ENCODE measurements around the gene DAP3.
A peak's percentile ranks its signal among the peaks of the same experiment; 100 is the strongest.
"Not testable (repeated sequence)": the region's sequence is repeated elsewhere in the genome, so short reads cannot be mapped to it uniquely, and the experiment has no call there.

DAP3 gene

DNA sequence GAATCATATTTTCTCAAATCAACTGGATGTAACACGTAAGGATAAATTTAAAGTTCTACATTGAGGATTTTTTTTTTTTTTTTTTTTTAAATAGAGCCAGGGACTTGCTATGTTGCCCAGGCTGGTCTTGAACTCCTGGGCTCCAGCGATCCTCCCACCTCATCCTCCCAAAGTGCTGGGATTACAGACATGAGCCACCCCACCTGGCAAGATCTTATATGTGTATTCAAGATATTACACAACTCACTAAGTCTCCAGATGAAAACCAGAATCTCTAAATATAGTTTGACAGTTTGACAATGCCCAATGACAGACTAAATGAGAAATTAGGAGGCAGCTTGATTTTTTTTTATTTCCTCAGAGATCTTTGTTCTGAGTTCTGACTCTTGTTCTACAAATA lies 7.1 kb upstream of the DAP3 start:
- DNase-seq (ENCODE audit: low read depth in 4 of 4, low spot score in 1 of 4) = no peak

DNA sequence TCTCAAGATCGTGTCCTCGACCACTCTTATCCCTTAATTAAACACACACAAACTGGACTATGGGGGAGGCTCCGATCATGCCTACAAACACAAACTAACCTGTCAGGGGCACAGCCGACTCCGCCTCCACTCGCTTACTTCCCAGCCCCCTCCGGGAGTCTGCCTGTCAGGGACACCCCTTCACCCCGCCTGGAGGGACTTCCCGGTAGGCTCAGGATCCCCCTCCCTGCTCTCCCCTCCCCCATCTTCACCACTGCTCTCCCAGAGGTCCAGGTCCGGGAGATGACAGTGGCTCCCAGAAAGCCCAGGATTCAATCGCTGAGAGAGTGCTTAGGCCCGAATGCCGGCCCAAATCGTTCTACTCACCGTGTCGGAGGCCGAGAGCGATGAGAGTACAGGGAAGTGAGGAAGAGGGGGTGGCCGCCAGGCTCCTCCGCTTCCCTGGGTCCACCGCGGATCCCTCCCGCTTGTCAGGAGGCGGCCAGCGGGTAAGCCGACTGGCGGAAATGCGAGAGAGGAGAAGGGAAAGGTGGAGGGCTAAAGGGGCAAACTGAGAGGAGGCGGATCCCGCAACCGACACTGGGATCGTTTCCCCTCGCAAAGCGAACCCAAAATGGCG lies 1.1 kb upstream of the DAP3 start:
- DNase-seq (ENCODE audit: low read depth in 4 of 4, low spot score in 1 of 4) = peak in 1 of 4 experiments; percentile 9

GRCh38 chr1:155688324-155689080 lies 389 bp upstream of the DAP3 start, which contains the start of gene YY1AP1:
YY1AP1 (minus strand) TSS chr1:155688774; CDS start chr1:155680436, 8,338 bp downstream.
- peak; percentile 74 to 87 (median 82) for DNase-seq (ENCODE audit: low read depth in 4 of 4, low spot score in 1 of 4)

DNA sequence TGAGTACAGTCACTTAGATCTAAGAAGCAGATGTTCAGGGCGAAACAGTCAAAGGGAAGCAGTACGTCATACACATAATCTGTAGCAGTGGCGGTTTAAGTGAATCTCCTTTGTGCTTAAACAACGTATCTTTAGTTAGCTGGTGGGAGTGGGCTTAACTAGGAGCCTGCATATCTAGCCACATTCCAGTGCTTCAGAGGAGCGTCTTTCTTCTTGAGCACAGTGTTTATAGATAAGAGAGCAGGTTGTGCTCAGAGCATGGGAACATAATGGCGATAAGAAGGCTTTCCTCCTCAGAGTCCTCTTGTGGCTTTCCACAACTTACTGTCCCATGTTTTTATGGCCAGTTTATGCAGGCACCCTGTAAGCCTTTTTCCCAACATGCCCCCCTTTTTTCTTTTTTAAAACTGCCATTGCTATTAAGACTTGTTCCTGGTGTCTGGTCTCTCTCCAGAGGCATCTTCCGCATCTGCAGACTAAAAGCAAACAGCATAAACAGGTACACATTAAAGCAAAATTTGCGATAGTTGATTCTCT lies 3.2 kb downstream of the DAP3 start:
- no peak for DNase-seq (ENCODE audit: low read depth in 4 of 4, low spot score in 1 of 4)

- DNase-seq (ENCODE audit: low read depth in 4 of 4, low spot score in 1 of 4) = no peak
Measured at GRCh38 chr1:155694167-155694566, 5.3 kb downstream of the DAP3 start.

- DNase-seq (ENCODE audit: low read depth in 4 of 4, low spot score in 1 of 4) = no peak
Measured at GRCh38 chr1:155695072-155695471, 6.2 kb downstream of the DAP3 start.

GRCh38 chr1:155695608-155696007 lies 6.7 kb downstream of the DAP3 start:
- DNase-seq (ENCODE audit: low read depth in 4 of 4, low spot score in 1 of 4) = no peak

DNA sequence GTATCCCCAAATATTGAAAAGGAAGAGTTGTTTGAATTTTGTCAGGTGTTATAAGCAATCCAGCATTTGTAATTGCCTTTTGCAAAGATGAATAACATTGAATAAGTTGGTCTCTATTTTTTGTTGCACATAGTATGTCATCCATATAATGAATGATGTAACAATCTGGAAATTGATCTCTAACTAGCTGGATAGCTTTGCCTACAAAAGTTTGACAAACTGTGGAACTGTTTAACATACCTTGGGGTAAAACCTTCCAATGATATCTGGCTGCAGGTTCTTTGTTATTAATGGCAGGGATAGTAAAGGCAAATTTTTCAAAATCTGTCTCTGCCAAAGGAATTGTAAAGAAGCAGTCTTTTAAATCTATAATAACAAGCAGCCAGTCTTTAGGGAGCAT lies 7.6 kb downstream of the DAP3 start:
- no peak for DNase-seq (ENCODE audit: low read depth in 4 of 4, low spot score in 1 of 4)

DNA sequence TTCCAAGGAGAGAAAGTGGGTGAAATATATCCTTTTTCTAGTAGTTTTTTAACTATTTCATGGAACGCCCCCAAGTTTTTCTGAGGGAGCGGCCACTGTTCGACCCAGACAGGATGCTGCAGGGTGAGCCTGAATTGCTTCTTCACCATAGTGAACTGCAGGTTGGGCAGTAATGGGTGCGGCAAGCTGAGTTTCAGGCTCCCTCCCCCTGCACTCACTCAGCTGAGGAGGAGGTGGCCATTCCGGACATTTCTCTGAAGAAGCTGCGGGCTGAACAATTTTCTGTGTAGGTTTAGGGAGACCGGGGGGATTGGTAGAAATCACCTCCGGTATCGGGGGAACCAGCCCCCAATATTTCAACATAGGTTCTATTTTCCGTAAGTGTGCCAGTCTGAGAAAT lies 8.2 kb downstream of the DAP3 start:
- DNase-seq (ENCODE audit: low read depth in 4 of 4, low spot score in 1 of 4) = no peak

- not testable (repeated sequence) for DNase-seq (ENCODE audit: low read depth in 4 of 4, low spot score in 1 of 4)
Measured at GRCh38 chr1:155697616-155698015, 8.7 kb downstream of the DAP3 start.

- no peak for DNase-seq (ENCODE audit: low read depth in 4 of 4, low spot score in 1 of 4)
Measured at GRCh38 chr1:155698382-155699038, 9.6 kb downstream of the DAP3 start.

DNA sequence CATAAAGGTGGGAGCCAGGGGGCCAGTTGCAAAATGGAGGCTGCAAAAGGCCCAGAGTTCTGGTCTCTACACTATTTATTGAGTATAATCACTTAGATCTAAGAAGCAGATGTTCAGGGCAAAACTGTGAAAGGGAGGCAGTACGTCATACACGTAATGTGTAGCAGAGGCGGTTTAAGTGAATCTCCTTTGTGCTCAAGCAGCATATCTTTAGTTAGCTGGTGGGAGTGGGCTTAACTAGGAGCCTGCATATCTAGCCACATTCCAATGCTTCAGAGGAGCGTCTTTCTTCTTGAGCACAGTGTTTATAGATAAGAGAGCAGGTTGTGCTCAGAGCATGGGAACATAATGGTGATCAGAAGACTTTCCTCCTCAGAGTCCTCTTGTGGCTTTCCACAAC lies 10.2 kb downstream of the DAP3 start:
- not testable (repeated sequence) for DNase-seq (ENCODE audit: low read depth in 4 of 4, low spot score in 1 of 4)

- not testable (repeated sequence) for DNase-seq (ENCODE audit: low read depth in 4 of 4, low spot score in 1 of 4)
Measured at GRCh38 chr1:155701675-155702074, 12.8 kb downstream of the DAP3 start.

- no peak for DNase-seq (ENCODE audit: low read depth in 4 of 4, low spot score in 1 of 4)
Measured at GRCh38 chr1:155703216-155703615, 14.3 kb downstream of the DAP3 start.

- DNase-seq (ENCODE audit: low read depth in 4 of 4, low spot score in 1 of 4) = not testable (repeated sequence)
Measured at GRCh38 chr1:155704414-155704813, 15.5 kb downstream of the DAP3 start.

GRCh38 chr1:155706139-155706538 lies 17.2 kb downstream of the DAP3 start:
- no peak for DNase-seq (ENCODE audit: low read depth in 4 of 4, low spot score in 1 of 4)

GRCh38 chr1:155709391-155709790 lies 20.5 kb downstream of the DAP3 start:
- DNase-seq (ENCODE audit: low read depth in 4 of 4, low spot score in 1 of 4) = no peak

GRCh38 chr1:155711457-155711856 lies 22.6 kb downstream of the DAP3 start:
- not testable (repeated sequence) for DNase-seq (ENCODE audit: low read depth in 4 of 4, low spot score in 1 of 4)

DNA sequence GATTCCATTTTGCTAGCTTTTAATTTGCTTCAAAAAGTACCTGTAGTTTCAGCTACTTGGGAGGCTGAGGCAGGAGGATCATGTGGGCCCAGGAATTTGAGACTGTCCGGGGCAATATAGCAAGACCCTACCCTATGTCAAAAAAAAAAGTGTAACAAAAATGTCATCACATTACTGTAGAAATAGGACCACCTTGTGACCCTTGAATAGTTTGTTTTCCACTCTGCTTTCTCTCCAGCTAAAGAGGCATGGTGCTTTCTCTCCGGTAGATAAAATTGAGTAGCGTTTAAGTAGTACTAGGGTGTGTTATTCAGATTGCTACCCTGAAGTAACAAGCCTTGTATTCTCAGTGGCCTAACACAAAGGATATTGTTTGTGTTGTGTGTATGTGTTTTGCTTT lies 23.7 kb downstream of the DAP3 start:
- not testable (repeated sequence) for DNase-seq (ENCODE audit: low read depth in 4 of 4, low spot score in 1 of 4)

DNA sequence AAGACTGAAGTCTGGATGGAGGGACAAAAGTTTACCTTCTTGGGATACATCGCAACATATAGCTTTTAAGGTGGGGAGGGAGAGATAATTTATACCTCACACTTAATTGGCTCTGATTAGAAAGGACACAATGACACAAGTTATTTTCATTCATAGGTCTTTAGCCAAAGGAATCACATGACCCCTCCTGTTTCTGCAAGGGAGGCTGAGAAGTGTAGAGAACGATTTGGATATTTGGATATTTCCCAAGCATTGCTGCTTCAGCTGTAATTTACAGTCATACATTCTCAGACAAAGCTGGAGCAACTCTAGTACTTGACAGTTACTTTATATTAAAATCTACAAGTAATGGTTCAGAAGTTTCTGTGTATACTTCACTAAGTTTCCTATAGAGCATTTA lies 24.2 kb downstream of the DAP3 start:
- no peak for DNase-seq (ENCODE audit: low read depth in 4 of 4, low spot score in 1 of 4)

DNA sequence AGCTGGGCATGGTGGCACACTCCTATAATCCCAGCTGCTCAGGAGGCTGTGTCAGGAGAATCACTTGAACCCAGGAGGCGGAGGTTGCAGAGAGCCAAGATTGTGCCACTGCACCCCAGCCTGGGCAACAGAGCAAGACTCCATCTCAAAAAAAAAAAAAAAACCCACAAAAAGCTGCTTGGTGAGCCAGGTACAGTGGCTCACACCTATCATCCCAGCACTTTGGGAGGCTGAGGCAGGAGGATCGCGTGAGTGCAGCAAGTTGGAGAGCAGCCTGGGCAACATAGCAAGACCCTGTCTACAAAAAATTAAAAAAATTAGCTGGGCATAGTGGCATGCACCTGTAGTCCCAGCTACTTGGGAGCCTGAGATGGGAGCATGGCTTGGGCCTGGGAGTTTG lies 26.2 kb downstream of the DAP3 start:
- not testable (repeated sequence) for DNase-seq (ENCODE audit: low read depth in 4 of 4, low spot score in 1 of 4)

DNA sequence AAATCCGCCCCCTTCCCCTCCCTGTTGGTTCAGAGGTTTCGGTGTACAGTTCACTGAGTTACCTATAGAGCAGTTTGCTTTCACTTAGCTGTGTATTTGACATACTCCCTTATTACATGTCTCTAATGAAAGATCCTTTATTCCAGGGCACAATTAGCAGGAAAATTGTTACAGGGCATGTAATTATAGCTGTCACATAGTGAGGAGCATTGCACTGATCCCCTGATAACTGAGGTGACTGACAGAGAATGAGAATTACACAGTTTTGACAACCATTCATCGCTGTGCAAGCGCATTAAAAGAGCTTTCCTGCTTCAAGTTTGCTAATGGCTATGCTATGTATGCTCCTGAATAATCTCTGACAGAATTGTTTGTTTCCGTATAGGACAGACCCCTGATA lies 26.9 kb downstream of the DAP3 start:
- DNase-seq (ENCODE audit: low read depth in 4 of 4, low spot score in 1 of 4) = no peak

Measured in stimulated activated CD4-positive, alpha-beta T cell treated with anti-CD3 and anti-CD28 coated beads, Interleukin-1b, Interleukin-23, amount 100 ng/mL, for 24 hours (primary cell).